ENCODE results near the gene TMEFF2. TPM values are rescaled to one million over a fixed set of nuclear protein-coding genes. Genes with fewer than 3 reads are reported as not detected.
"Not testable (repeated sequence)": the region's sequence is repeated elsewhere in the genome, so short reads cannot be mapped to it uniquely, and the experiment has no call there.

Gene TMEFF2
- total and polyA plus RNA-seq, 10 donors, result not detected

DNA sequence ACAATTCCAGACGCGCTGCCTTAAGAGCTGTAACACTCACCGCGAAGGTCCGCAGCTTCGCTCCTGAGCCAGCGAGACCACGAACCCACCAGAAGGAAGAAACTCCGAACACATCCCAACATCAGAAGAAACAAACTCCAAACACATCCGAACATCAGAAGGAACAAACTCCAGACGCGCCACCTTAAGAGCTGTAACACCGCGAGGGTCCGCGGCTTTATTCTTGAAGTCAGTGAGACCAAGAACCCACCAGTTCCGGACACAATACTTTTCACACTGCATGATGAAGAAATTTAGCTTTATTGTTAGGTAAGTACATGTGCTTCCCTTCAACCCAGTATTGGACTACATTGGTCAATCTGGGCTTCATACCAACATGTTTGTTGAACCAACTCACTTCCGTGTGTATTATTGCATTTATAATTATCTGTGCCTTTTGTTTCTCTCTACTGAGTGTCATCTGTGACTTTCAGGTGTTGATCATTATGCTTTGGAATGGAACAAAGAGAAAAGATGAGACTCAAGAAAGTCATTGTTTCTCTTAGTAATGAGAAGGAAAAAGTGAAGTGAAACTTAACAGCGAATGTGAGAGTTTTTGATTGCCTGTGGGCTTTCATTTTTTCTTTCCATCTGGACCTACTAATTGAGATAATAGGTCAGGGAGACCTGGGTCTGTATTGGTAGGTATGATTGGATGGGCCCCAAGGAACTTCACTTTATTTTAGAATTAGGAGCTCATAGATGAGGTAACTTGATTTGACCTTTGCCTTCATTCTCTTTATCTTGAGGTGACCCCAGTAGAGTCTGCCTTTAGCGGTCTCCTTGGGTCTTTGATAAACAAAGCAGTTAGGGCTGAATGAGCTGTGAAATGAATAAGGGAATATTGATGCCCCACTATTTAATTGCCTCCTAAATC lies 271.7 kb downstream of the TMEFF2 start:
- intact Hi-C loops (cut with DNase I; ENCODE audit: low total_unique reads), result no loop called here
- WGBS, 5 donors, result 93 to 96% (median 95%) methylated on average over 20 of the region's 20 CpGs
- TF ChIP-seq, protein P1, sequence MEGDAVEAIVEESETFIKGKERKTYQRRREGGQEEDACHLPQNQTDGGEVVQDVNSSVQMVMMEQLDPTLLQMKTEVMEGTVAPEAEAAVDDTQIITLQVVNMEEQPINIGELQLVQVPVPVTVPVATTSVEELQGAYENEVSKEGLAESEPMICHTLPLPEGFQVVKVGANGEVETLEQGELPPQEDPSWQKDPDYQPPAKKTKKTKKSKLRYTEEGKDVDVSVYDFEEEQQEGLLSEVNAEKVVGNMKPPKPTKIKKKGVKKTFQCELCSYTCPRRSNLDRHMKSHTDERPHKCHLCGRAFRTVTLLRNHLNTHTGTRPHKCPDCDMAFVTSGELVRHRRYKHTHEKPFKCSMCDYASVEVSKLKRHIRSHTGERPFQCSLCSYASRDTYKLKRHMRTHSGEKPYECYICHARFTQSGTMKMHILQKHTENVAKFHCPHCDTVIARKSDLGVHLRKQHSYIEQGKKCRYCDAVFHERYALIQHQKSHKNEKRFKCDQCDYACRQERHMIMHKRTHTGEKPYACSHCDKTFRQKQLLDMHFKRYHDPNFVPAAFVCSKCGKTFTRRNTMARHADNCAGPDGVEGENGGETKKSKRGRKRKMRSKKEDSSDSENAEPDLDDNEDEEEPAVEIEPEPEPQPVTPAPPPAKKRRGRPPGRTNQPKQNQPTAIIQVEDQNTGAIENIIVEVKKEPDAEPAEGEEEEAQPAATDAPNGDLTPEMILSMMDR (IDR thresholded peaks at IDR 0.05 in 8 of 11, conservative IDR thresholded peaks at IDR 0.05 in 3 of 11), result no peak
- TF ChIP-seq POLR2AphosphoS5 (IDR thresholded peaks at IDR 0.05) (no peak), POLR2A (IDR thresholded peaks at IDR 0.05) (no peak)
- no peak overlapping the region for H3K4me3 ChIP-seq
- H3K4me1 ChIP-seq, result peaks cover 0 to 5% (median 0%) of the 10 kb centered on the region in 6 donors
- H3K36me3 ChIP-seq, result no peaks in the 10 kb centered on the region
- no peaks in the 10 kb centered on the region for H3K27me3 ChIP-seq (replicated peaks in 1 of 7)
- DNase-seq, result peak; percentile 45
- H3K9me3 ChIP-seq, result peaks cover 0 to 7% (median 0%) of the 10 kb centered on the region in 8 donors
- no peak overlapping the region for H3K27ac ChIP-seq

DNA sequence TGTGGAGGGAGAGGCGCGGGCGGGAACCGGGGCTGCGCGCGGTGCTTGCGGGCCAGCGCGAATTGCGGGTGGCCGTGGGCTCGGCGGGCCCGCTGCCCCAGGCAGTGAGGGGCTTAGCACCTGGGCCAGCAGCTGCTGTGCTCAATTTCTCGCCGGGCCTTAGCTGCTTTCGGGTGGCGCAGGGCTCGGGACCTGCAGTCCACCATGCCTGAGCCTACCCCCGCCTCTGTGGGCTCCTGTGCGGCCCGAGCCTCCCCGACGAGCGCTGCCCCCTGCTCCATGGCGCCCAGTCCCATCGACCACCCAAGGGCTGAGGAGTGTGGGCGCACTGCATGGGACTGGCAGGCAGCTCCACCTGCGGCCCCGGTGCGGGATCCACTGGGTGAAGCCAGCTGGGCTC lies 273.1 kb downstream of the TMEFF2 start:
- H3K4me3 ChIP-seq; H3K4me1 ChIP-seq; H3K27me3 ChIP-seq (replicated peaks in 1 of 7); H3K36me3 ChIP-seq; intact Hi-C loops (cut with DNase I; ENCODE audit: low total_unique reads); H3K27ac ChIP-seq; H3K9me3 ChIP-seq: not testable (repeated sequence)
- DNase-seq, result peak; percentile 54
- 94 to 97% (median 95%) methylated on average over 20 to 32 of the region's 32 CpGs for WGBS, 5 donors

DNA sequence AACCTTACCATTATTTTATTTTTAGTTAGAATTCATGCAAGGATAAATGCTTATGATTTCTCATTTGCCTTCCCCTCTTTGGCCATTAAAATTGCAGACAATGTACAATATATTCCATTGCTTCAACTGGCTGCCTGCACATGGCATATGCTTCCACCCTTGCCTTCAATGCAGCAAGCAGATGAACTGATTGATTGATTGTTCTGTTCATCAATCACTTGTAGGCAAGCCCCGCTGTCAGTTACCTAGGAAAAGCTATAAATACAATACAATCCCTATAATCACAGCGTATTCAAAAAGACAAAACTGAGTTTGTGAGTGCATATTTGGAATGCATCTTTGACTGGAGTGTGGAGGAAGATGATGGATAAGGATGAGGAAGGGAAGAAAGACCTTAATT lies 274.2 kb downstream of the TMEFF2 start:
- no peaks in the 10 kb centered on the region for H3K4me1 ChIP-seq
- no peaks in the 10 kb centered on the region for H3K36me3 ChIP-seq
- intact Hi-C loops (cut with DNase I; ENCODE audit: low total_unique reads), result no loop called here
- H3K27ac ChIP-seq, result no peak overlapping the region
- H3K4me3 ChIP-seq, result no peak overlapping the region
- H3K27me3 ChIP-seq (replicated peaks in 1 of 7), result no peaks in the 10 kb centered on the region
- no peak for DNase-seq
- TF ChIP-seq POLR2AphosphoS5 (IDR thresholded peaks at IDR 0.05) (no peak), POLR2A (IDR thresholded peaks at IDR 0.05) (no peak)
- TF ChIP-seq, protein P1 (IDR thresholded peaks at IDR 0.05 in 8 of 11, conservative IDR thresholded peaks at IDR 0.05 in 3 of 11), result no peak
- H3K9me3 ChIP-seq, result peaks cover 0 to 7% (median 0%) of the 10 kb centered on the region in 8 donors
- 86 to 97% (median 93%) methylated on average over 2 of the region's 2 CpGs for WGBS, 5 donors

DNA sequence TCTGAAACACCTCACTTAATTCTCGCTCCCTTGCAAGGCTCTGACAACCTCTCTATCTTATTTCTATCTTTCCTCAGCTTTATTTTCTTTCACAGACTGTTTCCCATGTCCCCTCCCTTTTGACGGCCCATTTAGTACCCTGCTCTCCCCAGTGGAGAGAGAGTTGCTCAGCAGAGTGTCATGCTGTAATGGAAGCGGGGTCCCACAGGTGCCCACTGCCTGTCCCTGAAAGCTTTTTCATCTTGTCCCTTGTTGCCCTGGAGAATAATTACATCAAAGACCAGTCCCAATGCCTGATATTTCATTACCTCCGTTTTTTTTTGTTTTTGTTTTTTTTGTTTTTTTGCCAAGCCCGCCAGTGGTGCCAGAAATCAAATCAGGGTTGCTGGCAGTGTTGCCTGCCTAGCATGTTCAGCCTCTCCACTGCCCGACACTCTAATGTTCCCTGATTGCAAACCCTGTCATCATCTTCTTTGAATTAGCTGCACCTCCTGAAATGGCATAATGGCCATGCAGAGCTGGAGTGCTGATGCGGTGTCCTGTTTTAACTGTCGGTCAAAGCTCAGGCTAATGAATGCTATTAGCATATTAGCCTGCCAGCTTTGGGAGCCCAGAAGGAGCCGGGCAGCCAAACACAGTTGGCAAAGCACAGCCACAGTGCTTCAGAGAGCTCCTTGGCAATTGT lies 276.6 kb downstream of the TMEFF2 start:
- H3K36me3 ChIP-seq, result no peaks in the 10 kb centered on the region
- H3K4me1 ChIP-seq, result no peaks in the 10 kb centered on the region
- no peak for DNase-seq
- H3K9me3 ChIP-seq, result peaks cover 0 to 7% (median 0%) of the 10 kb centered on the region in 8 donors
- no peak overlapping the region for H3K4me3 ChIP-seq
- no peaks in the 10 kb centered on the region for H3K27me3 ChIP-seq (replicated peaks in 1 of 7)
- TF ChIP-seq POLR2AphosphoS5 (IDR thresholded peaks at IDR 0.05), result no peak
- no peak for TF ChIP-seq POLR2A (IDR thresholded peaks at IDR 0.05)
- TF ChIP-seq, protein P1 (IDR thresholded peaks at IDR 0.05 in 8 of 11, conservative IDR thresholded peaks at IDR 0.05 in 3 of 11), result no peak
- WGBS, 5 donors, result 81 to 95% (median 88%) methylated on average over 9 of the region's 9 CpGs
- peak overlapping the region in 7 of 8 donors; percentile 4 to 54 (median 41) for H3K27ac ChIP-seq
- intact Hi-C loops (cut with DNase I; ENCODE audit: low total_unique reads), result no loop called here

All from spleen (tissue), 11 donors.